ENCODE results near the gene MOG.

The MOG gene

DNA sequence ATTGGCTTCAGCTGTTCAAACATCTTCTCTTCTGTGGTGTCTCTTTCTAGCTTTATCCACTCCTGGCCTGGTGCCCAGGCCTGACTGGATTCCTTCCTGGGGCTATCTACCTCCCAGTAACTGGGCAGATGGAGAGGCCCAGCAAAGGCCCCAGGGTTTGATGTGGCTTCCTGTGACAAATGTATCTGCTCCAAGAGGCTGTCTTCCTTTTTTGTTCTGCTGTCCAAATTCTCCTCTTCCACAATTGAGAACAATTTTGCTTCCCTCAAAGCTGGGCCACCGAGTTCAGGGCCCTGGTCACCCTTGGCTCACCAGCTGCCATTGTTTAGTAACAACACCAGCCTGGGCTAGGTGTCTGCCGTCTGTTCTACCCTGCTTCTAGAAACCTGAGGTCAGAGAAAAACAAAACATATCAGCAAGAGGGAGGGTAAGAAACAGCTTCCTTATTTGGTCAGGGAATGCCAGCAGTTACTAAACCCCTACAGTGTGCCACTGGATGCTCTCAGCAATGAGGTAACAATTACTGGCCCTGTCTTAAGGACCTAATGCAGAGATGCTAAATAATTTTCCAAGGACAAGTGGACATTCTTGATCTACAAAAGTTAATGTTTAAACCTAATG lies 20.2 kb downstream of the MOG start:
- no peak for DNase-seq (ENCODE audit: low read depth)

GRCh38 chr6:29678114-29678513 lies 21.2 kb downstream of the MOG start:
- no peak for DNase-seq (ENCODE audit: low read depth)

- no peak for DNase-seq (ENCODE audit: low read depth)
These were observed 23.1 kb downstream of the MOG start for GRCh38 chr6:29679962-29680361.

- no peak for DNase-seq (ENCODE audit: low read depth)
These were observed 23.5 kb downstream of the MOG start for GRCh38 chr6:29680416-29680815.

GRCh38 chr6:29680904-29681303 lies 24.0 kb downstream of the MOG start, which contains the start of gene ZFP57:
Gene ZFP57 (minus strand): TSS chr6:29681152. CDS start chr6:29677003, 4,149 bp downstream.
- DNase-seq (ENCODE audit: low read depth): no peak

- DNase-seq (ENCODE audit: low read depth): no peak
These were observed 24.9 kb downstream of the MOG start for GRCh38 chr6:29681811-29682210.

DNA sequence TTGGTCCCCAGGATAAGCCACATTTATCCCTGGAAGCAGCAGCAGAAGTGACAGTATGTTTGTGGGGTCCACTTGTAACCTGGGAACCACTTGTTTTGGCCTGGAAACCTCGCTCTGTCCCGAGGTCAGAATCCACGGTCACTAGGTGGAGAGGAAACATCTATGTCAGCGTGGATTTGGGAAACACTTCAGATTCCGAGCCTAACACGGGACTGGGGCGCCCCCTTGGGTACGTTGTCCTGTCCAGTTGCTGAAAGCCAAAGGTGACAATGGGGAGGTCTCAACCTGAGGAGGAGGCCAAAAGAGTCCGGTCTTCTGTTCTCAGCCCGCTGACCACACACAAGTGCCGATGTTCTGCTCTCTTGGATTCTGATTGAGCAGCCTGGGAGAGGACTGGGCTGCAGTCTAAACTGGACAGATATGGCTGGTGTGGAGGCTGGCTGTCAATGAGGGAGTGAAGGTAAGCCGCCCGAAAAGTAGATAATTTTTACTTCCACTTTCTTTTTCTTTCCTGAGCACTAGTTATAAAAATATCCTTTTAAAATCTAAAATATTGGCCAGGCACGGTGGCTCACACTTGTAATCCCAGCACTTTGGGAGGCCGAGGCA lies 28.9 kb downstream of the MOG start:
- no peak for DNase-seq (ENCODE audit: low read depth)

DNA sequence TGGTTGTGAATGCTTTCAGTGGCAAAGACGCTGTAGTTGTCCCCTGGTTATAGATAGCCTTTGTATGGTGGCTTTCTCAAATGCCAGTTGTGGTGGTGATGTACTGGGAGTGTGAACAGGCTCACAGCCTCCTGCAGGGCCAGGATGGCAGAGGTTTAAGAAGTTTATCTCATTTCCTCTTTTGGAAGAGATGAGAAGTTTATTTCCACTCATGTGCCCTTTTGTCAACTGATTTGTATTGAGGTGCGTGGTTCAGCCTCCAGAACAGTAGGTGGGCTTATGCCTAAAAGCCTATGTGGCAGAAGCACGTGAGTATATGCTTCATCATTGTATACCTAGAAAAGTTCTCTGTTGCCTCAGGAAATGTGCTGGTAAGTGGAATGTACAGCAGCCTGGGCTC lies 37.7 kb downstream of the MOG start:
- no peak for DNase-seq (ENCODE audit: low read depth)

- no peak for DNase-seq (ENCODE audit: low read depth)
These were observed 39.5 kb downstream of the MOG start for GRCh38 chr6:29696147-29697125.

DNA sequence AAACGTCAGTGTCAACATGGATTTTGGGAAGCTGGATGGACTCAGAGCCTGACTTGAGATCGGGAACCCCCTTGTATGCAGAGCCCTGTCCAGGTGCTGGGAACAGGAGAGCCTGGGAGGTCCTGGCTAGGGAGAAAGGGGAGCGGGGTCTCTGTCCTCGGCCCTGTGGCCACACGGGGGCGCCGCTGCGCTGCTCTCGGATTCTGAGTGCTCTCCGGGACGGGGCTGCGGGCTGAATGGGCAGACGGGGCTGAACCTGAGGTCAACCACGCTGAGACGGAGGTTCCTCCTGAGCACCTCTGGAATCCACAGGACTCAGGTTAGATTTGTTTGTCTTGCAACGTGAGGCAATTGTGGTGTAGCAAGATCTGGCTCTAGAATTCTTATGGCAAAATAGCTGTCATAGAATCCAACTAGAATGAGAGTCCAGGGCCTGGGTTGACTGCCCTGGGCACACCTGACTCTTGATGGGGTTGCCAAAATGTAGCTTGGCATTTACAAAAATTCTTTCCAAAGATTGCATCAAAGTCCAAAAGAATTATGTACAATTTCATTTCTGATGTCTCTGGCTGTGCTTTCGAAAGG lies 45.7 kb downstream of the MOG start:
- peak; percentile 73 for DNase-seq (ENCODE audit: low read depth)

DNA sequence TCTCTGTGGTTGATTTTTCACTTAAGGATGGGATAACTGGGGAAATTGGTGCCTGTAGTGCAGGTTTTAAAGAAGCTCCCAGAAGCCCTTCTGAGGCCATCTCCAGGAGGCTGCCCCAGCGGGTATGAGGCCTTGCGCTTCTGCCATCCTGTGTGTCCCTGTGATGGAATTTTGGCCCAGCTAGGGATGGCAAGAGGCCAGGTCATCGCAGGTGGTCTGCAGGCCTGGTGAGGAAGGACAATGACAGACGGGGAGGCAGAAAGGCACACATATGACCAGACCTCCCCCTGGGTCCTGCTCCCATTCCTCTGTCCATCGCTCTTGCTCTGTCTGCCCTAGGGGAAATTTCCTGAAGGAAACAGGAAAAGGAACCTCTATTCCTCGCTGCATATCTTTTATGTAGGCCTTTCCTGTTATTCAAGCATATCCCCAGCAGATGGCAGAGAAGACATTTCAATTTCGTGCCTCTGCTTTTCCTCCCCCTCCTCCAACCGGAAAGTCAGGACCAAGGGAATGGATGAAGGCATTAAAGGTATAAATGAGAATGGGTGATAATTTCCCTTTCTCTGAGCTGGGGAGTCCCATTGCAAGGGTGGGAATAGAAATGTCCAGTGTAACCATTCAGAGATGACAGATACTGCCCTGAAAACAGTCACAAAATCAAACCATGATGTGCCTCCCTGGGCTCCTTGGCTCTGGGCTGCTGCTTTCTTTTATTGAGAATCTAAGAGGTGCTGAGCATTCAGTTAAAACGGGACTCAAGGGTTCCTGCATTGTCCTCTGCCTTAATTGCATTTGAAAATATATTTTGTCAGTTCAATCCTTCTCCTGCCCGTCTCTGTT lies 48.7 kb downstream of the MOG start:
- DNase-seq (ENCODE audit: low read depth): no peak

- DNase-seq (ENCODE audit: low read depth): no peak
These were observed 51.7 kb downstream of the MOG start for GRCh38 chr6:29708432-29709179.

DNA sequence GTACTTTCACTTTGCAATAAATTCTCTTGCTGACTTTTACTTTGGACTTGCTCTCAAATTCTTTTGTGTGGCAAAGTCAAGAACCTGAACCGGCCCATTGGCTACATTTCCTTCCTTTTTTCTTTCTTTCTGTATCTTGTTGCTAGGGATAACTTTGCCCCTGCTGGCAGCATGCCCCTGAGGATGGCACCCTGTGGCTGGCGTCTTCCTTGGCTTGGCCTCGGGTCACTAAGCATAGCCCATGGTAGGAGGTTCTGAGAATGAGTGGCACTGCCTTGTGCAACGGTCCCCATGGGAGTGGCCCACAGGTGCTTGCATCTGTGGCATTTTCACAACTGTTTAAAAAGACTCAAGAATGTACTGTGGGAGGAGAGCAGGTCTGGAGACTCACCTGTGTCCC lies 52.3 kb downstream of the MOG start:
- DNase-seq (ENCODE audit: low read depth): no peak

DNA sequence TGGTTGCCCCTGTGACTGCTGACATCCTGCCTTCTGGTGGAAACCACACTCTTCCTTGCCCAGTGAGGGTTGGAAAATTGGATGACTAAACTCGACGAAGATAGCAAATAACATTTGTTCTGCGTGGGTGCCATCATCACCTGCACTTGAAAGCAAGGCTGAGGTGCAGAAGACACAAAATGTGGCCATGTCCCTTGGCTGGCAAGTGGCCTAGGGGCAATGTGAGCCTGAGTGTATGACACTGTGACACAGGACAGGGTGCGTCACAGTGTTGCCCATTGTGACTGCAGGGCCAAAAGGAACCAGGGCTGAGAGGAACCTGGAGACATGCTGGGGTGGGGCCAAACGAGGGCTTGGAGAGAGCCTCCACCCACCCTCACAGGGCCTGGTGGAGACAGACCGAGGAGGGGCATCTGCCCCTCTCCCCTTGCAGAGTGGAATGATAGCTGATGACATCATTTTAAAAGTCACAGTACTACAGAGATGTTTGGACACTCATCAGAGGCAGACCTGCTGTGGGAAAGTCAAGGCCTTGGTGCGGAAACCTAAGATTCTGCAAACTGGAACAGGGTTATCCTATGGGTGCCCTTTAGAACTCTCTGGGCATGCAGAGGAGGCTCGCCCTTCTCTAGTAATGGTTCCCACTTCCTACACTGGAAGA lies 53.5 kb downstream of the MOG start:
- DNase-seq (ENCODE audit: low read depth): no peak

GRCh38 chr6:29720863-29721262 lies 64.0 kb downstream of the MOG start:
- no peak for DNase-seq (ENCODE audit: low read depth)

Measured in activated T-cell treated with anti-CD3 and anti-CD28 coated beads for 48 hours (primary cell).